ENCODE measurements around the gene BLOC1S3. TPM values are rescaled to one million over a fixed set of nuclear protein-coding genes. Genes with fewer than 3 reads are reported as not detected.
A peak's percentile ranks its signal among the peaks of the same experiment; 100 is the strongest.

The BLOC1S3 gene
- total RNA-seq, 1 donor from 2014 or later: 17.8 TPM

- peaks cover 32% of the 10 kb centered on the region for H3K27me3 ChIP-seq
- ATAC-seq (no peak), DNase-seq (no peak)
- intact Hi-C loops (cut with DNase I): no loop called here
- no peak for TF ChIP-seq CTCF (IDR thresholded peaks at IDR 0.05)
- peaks cover 23% of the 10 kb centered on the region for H3K4me1 ChIP-seq
- peaks cover 9% of the 10 kb centered on the region for H3K36me3 ChIP-seq
- H3K9me3 ChIP-seq: no peaks in the 10 kb centered on the region
- H3K27ac ChIP-seq: no peak overlapping the region
- H3K4me3 ChIP-seq: no peak overlapping the region
These were observed 29.5 kb upstream of the BLOC1S3 start for GRCh38 chr19:45149129-45149528.

DNA sequence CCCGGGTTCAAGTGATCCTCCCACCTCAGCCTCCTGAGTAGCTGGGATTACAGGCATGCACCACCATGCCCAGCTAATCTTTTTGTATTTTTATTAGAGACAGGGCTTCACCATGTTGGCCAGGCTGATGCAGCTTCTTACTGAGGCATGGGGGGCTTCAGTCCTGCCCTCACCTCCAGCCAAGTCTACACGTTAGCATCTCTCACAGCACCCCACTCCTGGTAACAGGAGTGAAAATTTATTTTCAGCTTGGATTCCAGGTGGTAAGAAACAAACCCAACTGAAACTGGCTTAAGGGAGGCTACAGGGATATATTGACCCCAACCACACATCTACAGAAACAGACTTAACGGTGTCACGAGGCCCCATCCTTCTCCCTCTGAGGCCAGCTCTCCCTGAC lies 28.4 kb upstream of the BLOC1S3 start:
- no peak for TF ChIP-seq CTCF (IDR thresholded peaks at IDR 0.05)
- Histone ChIP-seq H3K4me1 (peaks cover 24% of the 10 kb centered on the region), H3K27me3 (peaks cover 37% of the 10 kb centered on the region), H3K4me3 (no peak overlapping the region), H3K9me3 (no peaks in the 10 kb centered on the region), H3K27ac (no peak overlapping the region), H3K36me3 (peaks cover 4% of the 10 kb centered on the region)
- no peak for DNase-seq
- no peak for ATAC-seq
- intact Hi-C loops (cut with DNase I): no loop called here

DNA sequence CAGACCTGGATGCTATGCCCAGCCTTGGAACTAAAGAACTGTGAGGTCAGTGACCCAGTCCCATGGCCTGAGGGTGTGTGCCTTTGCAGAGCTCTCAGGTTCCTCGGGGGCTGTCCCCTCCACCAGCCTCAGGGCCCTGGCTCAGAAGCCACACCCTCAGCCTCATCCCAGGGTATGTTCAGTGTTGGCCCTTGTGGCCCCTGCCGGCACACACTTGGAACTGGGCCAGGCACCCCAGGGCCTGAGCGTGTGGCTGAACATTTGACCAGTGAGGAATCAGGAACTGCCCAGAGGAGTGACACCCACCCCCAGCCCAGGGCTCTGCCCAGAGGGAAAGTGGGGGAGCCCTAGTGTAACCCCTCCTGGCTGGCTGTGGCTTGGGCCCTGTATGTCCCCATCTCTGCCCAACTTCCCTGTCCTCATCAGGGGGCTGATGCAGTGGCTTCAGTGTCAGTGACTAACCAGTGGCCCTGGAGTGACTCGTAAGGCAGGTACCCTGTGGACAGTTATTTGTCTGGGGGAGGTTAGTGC lies 27.8 kb upstream of the BLOC1S3 start:
- ATAC-seq: no peak

DNA sequence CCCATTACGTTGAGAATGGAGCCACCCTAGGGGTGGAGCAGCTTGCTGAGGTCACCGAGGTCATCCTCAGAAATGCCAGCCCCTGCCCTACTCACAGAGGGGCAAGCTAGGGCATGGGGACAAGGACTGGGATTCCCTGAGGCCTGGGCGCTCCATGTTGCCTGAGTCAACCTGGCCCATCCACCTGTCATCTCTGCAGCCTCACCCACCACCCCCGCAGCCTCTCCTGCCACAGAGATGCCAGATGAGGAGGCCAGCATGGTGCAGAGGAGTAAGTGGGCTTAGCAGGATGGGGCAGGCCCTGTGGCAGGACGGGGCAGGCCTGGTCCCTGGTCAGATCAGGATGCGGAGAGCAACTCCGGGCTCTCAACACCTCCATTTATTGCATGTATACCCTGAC lies 27.3 kb upstream of the BLOC1S3 start:
- Histone ChIP-seq H3K27ac (no peak overlapping the region), H3K9me3 (no peaks in the 10 kb centered on the region), H3K4me1 (peaks cover 24% of the 10 kb centered on the region), H3K27me3 (peaks cover 37% of the 10 kb centered on the region), H3K4me3 (no peak overlapping the region), H3K36me3 (no peaks in the 10 kb centered on the region)
- DNase-seq (no peak), ATAC-seq (no peak)
- intact Hi-C loops (cut with DNase I): no loop called here
- TF ChIP-seq CTCF (IDR thresholded peaks at IDR 0.05): no peak

More for the DNA sequence above, 27.8 kb upstream of the BLOC1S3 start:
- H3K36me3 ChIP-seq: no peaks in the 10 kb centered on the region
- DNase-seq: no peak
- H3K27me3 ChIP-seq: peaks cover 37% of the 10 kb centered on the region
- no peaks in the 10 kb centered on the region for H3K9me3 ChIP-seq
- TF ChIP-seq CTCF (IDR thresholded peaks at IDR 0.05): no peak
- intact Hi-C loops (cut with DNase I): no loop called here
- no peak overlapping the region for H3K27ac ChIP-seq
- H3K4me1 ChIP-seq: peaks cover 24% of the 10 kb centered on the region
- no peak overlapping the region for H3K4me3 ChIP-seq

- no peak for DNase-seq
- H3K9me3 ChIP-seq: no peaks in the 10 kb centered on the region
- ATAC-seq: no peak
- H3K36me3 ChIP-seq: no peaks in the 10 kb centered on the region
- intact Hi-C loops (cut with DNase I): no loop called here
- H3K27ac ChIP-seq: no peak overlapping the region
- TF ChIP-seq CTCF (IDR thresholded peaks at IDR 0.05): no peak
- H3K4me1 ChIP-seq: peaks cover 24% of the 10 kb centered on the region
- H3K27me3 ChIP-seq: peaks cover 37% of the 10 kb centered on the region
- H3K4me3 ChIP-seq: peak overlapping the region; percentile 28
These were observed 26.6 kb upstream of the BLOC1S3 start for GRCh38 chr19:45151821-45152503.

Measured in upper lobe of right lung (tissue), 1 donor.